Stomach (tissue), 4 donors: Measurements from ENCODE around the gene STT3A.

Experiments used
- CTCF ChIP-seq, 7 experiments: fragments of 450-650 bp in 4 of 7; fragments of 200-600 bp in 3 of 7; sonication (generic) in 3 of 7; IDR thresholded peaks; one replicate each; pipeline ENCODE4 v1.5.1; 2016 to 2019; ENCODE audit warnings: antibody characterized with exemption in 7 of 7, control low read depth in 2 of 7, mild to moderate bottlenecking in 1 of 7
- EP300 ChIP-seq: sonication (generic); formaldehyde crosslinking; IDR thresholded peaks from one replicate; pipeline ENCODE4 v1.6.1; 2017; ENCODE audit warnings: antibody characterized with exemption
- POLR2A ChIP-seq, 4 donors: fragments of 450-650 bp; IDR thresholded peaks; one replicate each; pipeline ENCODE4 v1.6.1; 2016; ENCODE audit warnings: antibody characterized with exemption in 4 of 4, control low read depth in 2 of 4, mild to moderate bottlenecking in 1 of 4, moderate library complexity in 1 of 4
- POLR2AphosphoS5 ChIP-seq, 3 donors: sonication (generic); formaldehyde crosslinking; IDR thresholded peaks; one replicate each; pipeline ENCODE4 v1.6.1; 2016; ENCODE audit warnings: antibody characterized with exemption in 3 of 3

GRCh38 chr11:125600663-125601062 is 8.0 kb downstream of the STT3A start:
- TF ChIP-seq POLR2AphosphoS5 (IDR thresholded peaks at IDR 0.05) (no peak), CTCF (IDR thresholded peaks at IDR 0.05) (no peak), EP300 (no peak), POLR2A (IDR thresholded peaks at IDR 0.05) (no peak)
